HCT116 (cell line): ENCODE measurements around the gene CFAP61. TPM values are rescaled to one million over a fixed set of nuclear protein-coding genes. Genes with fewer than 3 reads are reported as not detected.

Experiments
- ATAC-seq: fragments of 200-7000 bp; cut with Tn5 transposase; 2 replicates; pipeline ENCODE4 v1.9.1; 2020; ENCODE audit warnings: mild to moderate bottlenecking, moderate library complexity
- BruUV-seq: library from RNA; stranded (reverse); fragments of 400-500 nt; replicated peaks from 2 replicates; lab custom pipeline; 2021; lab: Mats Ljungman, UMichigan
- CTCF ChIA-PET: fragments of 300-600 bp; sonication (Branson Sonifier 250); formaldehyde crosslinking; loops from one replicate; lab custom pipeline; 2021; ENCODE audit warnings: antibody characterized with exemption; lab: Charles Lee
- POLR2A ChIA-PET: fragments of 300-600, 350-600 bp; sonication (Branson Sonifier 250); formaldehyde crosslinking; loops from one replicate; lab custom pipeline; 2021; ENCODE audit warnings: antibody characterized with exemption; lab: Charles Lee
- RAD21 ChIA-PET, 2 experiments: fragments of 300-600 bp; sonication (Branson Sonifier 250); formaldehyde crosslinking; loops; one replicate each; lab custom pipeline; 2023; ENCODE audit warnings: low total read pairs in 2 of 2; ENCODE audit not compliant: uncharacterized antibody in 2 of 2, unreplicated experiment in 2 of 2, low non-redundant PET in 1 of 2; lab: Charles Lee
- DNase-seq: peaks from one replicate; pipeline ENCODE4 v3.0.0-alpha.2; 2010; ENCODE audit warnings: low read depth, low spot score
- H2AFZ ChIP-seq: fragments of 200-600 bp; shearing (Covaris generic), sonication (generic); 2 replicates; pipeline ENCODE4 v1.6.1; 2017; ENCODE audit warnings: low read depth, mixed run types, mixed read lengths, antibody characterized with exemption, low read length; ENCODE audit not compliant: poor library complexity, severe bottlenecking
- H3K27ac ChIP-seq: 2 replicates; pipeline ENCODE4 v1.5.1; 2012; ENCODE audit warnings: low read depth, low read length
- H3K27me3 ChIP-seq: fragments of 200-600 bp; sonication (generic); 2 replicates; pipeline ENCODE4 v1.6.1; 2016; ENCODE audit warnings: mixed run types, low read length, mixed read lengths; ENCODE audit not compliant: insufficient read depth
- H3K36me3 ChIP-seq, 2 experiments: fragments of 200-500 bp in 1 of 2; fragments of 200-600 bp in 1 of 2; sonication (Bioruptor generic) in 1 of 2; sonication (generic) in 1 of 2; 2 replicates each; pipeline versions ENCODE4 v1.5.1 to v1.6.1; 2014 to 2016; ENCODE audit warnings: low read length in 2 of 2, inconsistent platforms in 1 of 2, mixed read lengths in 1 of 2, mixed run types in 1 of 2; ENCODE audit not compliant: insufficient read depth in 2 of 2, control insufficient read depth in 1 of 2
- H3K4me1 ChIP-seq, 2 experiments: fragments of 200-600 bp in 1 of 2; sonication (generic) in 1 of 2; 2 replicates each; pipeline versions ENCODE4 v1.5.1 to v1.6.1; 2012 to 2017; ENCODE audit warnings: low read length in 2 of 2, inconsistent platforms in 1 of 2, mild to moderate bottlenecking in 1 of 2, mixed read lengths in 1 of 2, mixed run types in 1 of 2, moderate library complexity in 1 of 2; ENCODE audit not compliant: insufficient read depth in 2 of 2, control insufficient read depth in 1 of 2
- H3K4me2 ChIP-seq: fragments of 200-600 bp; sonication (generic); 2 replicates; pipeline ENCODE4 v1.6.1; 2017; ENCODE audit warnings: mixed run types, low read length, mixed read lengths
- H3K4me3 ChIP-seq, 2 experiments: fragments of 200-600 bp in 1 of 2; sonication (generic) in 1 of 2; replicated peaks in 1 of 2; 2 replicates each; pipeline ENCODE4 v1.5.1; 2011 to 2016; ENCODE audit warnings: low read length in 2 of 2, control low read depth in 1 of 2, low read depth in 1 of 2, mild to moderate bottlenecking in 1 of 2, mixed read lengths in 1 of 2, mixed run types in 1 of 2
- H3K79me2 ChIP-seq: fragments of 200-600 bp; sonication (generic); 2 replicates; pipeline ENCODE4 v1.6.1; 2017; ENCODE audit warnings: mild to moderate bottlenecking, mixed run types, low read length, moderate library complexity, mixed read lengths; ENCODE audit not compliant: insufficient read depth
- H3K9ac ChIP-seq: fragments of 200-600 bp; sonication (generic); 2 replicates; pipeline ENCODE4 v1.6.1; 2016; ENCODE audit warnings: low read length, mixed read lengths
- H3K9me2 ChIP-seq: fragments of 200-600 bp; sonication (generic), shearing (Covaris generic); 2 replicates; pipeline ENCODE4 v1.6.1; 2017; ENCODE audit warnings: mixed run types, mild to moderate bottlenecking, moderate library complexity; ENCODE audit not compliant: insufficient read depth
- H3K9me3 ChIP-seq, 2 experiments: fragments of 200-500 bp in 1 of 2; fragments of 200-600 bp in 1 of 2; sonication (Bioruptor generic) in 1 of 2; sonication (generic) in 1 of 2; 2 replicates each; pipeline ENCODE4 v1.6.1; 2014 to 2017; ENCODE audit warnings: low read length in 2 of 2, mixed read lengths in 2 of 2, inconsistent platforms in 1 of 2, low read depth in 1 of 2, mild to moderate bottlenecking in 1 of 2, mixed run types in 1 of 2, moderate library complexity in 1 of 2; ENCODE audit not compliant: control insufficient read depth in 1 of 2, insufficient read depth in 1 of 2
- H4K20me1 ChIP-seq: fragments of 200-600 bp; sonication (generic), shearing (Covaris generic); 2 replicates; pipeline ENCODE4 v1.6.1; 2017; ENCODE audit warnings: mixed run types, mild to moderate bottlenecking, moderate library complexity; ENCODE audit not compliant: insufficient read depth
- CBX3 ChIP-seq: IDR thresholded peaks from 2 replicates; pipeline ENCODE4 v1.6.1; 2012; ENCODE audit warnings: low read depth
- ELF1 ChIP-seq: IDR thresholded peaks from 2 replicates; pipeline ENCODE4 v1.6.1; 2012; ENCODE audit warnings: low read depth, borderline replicate concordance
- EZH2phosphoT487 ChIP-seq: fragments of 200-600 bp; IDR thresholded peaks from 2 replicates; pipeline ENCODE4 v1.6.1; 2018; ENCODE audit warnings: antibody characterized with exemption, borderline replicate concordance
- JUND ChIP-seq: IDR thresholded peaks from 2 replicates; pipeline ENCODE4 v1.6.1; 2012
- POLR2AphosphoS5 ChIP-seq: IDR thresholded peaks from 2 replicates; pipeline ENCODE4 v1.6.1; 2011; ENCODE audit warnings: mild to moderate bottlenecking, low read depth, low read length, moderate library complexity
- SIN3A ChIP-seq: IDR thresholded peaks from 2 replicates; pipeline ENCODE4 v1.6.1; 2012; ENCODE audit warnings: low read depth
- YY1 ChIP-seq: IDR thresholded peaks from 2 replicates; pipeline ENCODE4 v1.6.1; 2011; ENCODE audit warnings: low read length, low read depth, moderate library complexity, mild to moderate bottlenecking; ENCODE audit not compliant: insufficient replicate concordance; ENCODE audit errors: extremely low read depth
- intact Hi-C: fragments of 100-400 bp; cut with micrococcal nuclease; formaldehyde crosslinking; loops from 2 replicates; pipeline ENCODE4 v1.10.0; 2022
- total RNA-seq: library from RNA; stranded (reverse); gene quantifications from one replicate; pipeline ENCODE4 v1.2.1, GENCODE V29; 2021; ENCODE audit not compliant: unreplicated experiment
- TF ChIP-seq, protein P1 (sequence below), 3 experiments: fragments of 200-600 bp in 1 of 3; sonication (generic) in 1 of 3; IDR thresholded peaks in 2 of 3; conservative IDR thresholded peaks in 1 of 3; 2 replicates each; pipeline ENCODE4 v1.5.1; 2012 to 2017; ENCODE audit warnings: low read depth in 2 of 3, low read length in 2 of 3, antibody characterized with exemption in 1 of 3, borderline replicate concordance in 1 of 3, control low read depth in 1 of 3, mild to moderate bottlenecking in 1 of 3, mixed read lengths in 1 of 3, mixed run types in 1 of 3, moderate library complexity in 1 of 3; ENCODE audit not compliant: insufficient read depth in 1 of 3

The CFAP61 gene
- total RNA-seq, 1 experiment from 2014 or later: 1.7 TPM

DNA sequence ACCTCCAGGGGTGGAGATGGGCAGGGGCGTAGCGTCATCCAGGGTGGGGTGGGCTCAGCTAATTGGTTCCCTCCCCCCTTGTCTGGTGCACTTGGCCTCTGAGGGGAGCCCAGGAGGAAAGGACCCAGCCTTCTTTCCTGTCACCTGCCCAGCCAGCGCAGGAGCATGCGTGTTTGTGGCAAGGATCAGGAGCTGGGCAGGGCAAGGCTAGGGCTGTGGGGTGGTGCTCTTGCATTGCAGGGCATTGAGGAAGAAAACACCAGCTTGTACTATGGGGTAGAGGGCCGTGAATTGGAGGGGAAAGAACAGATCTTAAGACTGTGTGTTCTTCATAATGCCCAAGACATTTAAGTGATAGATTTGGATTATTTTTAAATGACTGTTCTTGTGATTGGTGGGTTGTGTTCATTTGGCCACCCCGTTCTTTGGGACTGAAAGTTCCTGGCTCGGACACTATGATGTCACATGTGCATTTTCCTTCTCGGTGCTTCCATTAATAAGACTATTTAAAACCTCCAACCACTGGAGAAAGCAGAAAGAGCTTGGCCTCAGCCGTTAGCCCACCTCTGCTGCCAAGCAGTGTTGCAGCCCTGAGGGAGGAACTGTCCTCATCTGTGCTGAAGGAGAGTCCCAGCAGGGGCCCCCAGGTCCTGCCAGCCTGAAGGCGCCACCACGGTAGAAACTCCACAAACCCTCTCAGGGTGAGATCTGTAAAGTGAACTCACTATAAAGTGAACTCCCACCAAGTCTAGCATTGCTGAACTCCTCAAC is 179.4 kb downstream of the CFAP61 start:
- RAD21 ChIA-PET: no interaction called here
- Histone ChIP-seq H3K27me3 (no peaks in the 10 kb centered on the region), H3K9ac (no peak overlapping the region), H3K9me3 (0 out of 4 replicates have a peak, but pooled peaks cover 0 to 4% of the 10 kb centered on the region in 2 experiments), H3K27ac (no peak overlapping the region)
- intact Hi-C loops: loop anchor here (10.0 kb wide), 1 partner anchor 447 kb away; no protein-coding TSS in a partner anchor
- TF ChIP-seq SIN3A (no peak), CBX3 (no peak), ELF1 (no peak), JUND (no peak), YY1 (no peak), POLR2AphosphoS5 (no peak), EZH2phosphoT487 (no peak)
- TF ChIP-seq, protein P1, sequence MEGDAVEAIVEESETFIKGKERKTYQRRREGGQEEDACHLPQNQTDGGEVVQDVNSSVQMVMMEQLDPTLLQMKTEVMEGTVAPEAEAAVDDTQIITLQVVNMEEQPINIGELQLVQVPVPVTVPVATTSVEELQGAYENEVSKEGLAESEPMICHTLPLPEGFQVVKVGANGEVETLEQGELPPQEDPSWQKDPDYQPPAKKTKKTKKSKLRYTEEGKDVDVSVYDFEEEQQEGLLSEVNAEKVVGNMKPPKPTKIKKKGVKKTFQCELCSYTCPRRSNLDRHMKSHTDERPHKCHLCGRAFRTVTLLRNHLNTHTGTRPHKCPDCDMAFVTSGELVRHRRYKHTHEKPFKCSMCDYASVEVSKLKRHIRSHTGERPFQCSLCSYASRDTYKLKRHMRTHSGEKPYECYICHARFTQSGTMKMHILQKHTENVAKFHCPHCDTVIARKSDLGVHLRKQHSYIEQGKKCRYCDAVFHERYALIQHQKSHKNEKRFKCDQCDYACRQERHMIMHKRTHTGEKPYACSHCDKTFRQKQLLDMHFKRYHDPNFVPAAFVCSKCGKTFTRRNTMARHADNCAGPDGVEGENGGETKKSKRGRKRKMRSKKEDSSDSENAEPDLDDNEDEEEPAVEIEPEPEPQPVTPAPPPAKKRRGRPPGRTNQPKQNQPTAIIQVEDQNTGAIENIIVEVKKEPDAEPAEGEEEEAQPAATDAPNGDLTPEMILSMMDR (IDR thresholded peaks at IDR 0.05 in 2 of 3, conservative IDR thresholded peaks at IDR 0.05 in 1 of 3; ENCODE audit: borderline replicate concordance in 1 of 3, insufficient read depth in 1 of 3, low read depth in 2 of 3, low read length in 2 of 3): no peak
- TF ChIP-seq, all 23 proteins: peak for 0
- Histone ChIP-seq H3K4me1 (no peaks in the 10 kb centered on the region), H3K4me2 (no peak overlapping the region), H3K36me3 (no peaks in the 10 kb centered on the region), H4K20me1 (no peaks in the 10 kb centered on the region), H2AFZ (no peak overlapping the region), H3K79me2 (no peaks in the 10 kb centered on the region), H3K9me2 (no peaks in the 10 kb centered on the region), H3K4me3 (no peak overlapping the region)
- no TSS peak for BruUV-seq
- ATAC-seq (no peak), DNase-seq (no peak)
- ChIA-PET CTCF (no interaction called here), POLR2A (no interaction called here)
